Kidney epithelial cell (primary cell): Measurements from ENCODE around the gene BMP8B. TPM values are rescaled to one million over a fixed set of nuclear protein-coding genes. Genes with fewer than 3 reads are reported as not detected.

ENCODE experiments used
- DNase-seq: peaks from one replicate; pipeline ENCODE4 v3.0.0-alpha.2; 2010; ENCODE audit warnings: low read depth
- H3K27me3 ChIP-seq: 2 replicates; pipeline ENCODE4 v1.6.0; 2011; ENCODE audit warnings: low read length; ENCODE audit not compliant: control insufficient read depth, insufficient read depth
- H3K36me3 ChIP-seq: 2 replicates; pipeline ENCODE4 v1.5.1; 2011; ENCODE audit warnings: low read length; ENCODE audit not compliant: control insufficient read depth, insufficient read depth
- H3K4me3 ChIP-seq: 2 replicates; pipeline ENCODE4 v1.5.1; 2011; ENCODE audit warnings: low read depth, mild to moderate bottlenecking, control low read depth, low read length
- CTCF ChIP-seq: IDR thresholded peaks from 2 replicates; pipeline ENCODE4 v1.5.1; 2011; ENCODE audit warnings: mild to moderate bottlenecking, moderate library complexity, low read length, control low read depth, inconsistent platforms; ENCODE audit not compliant: insufficient read depth, poor library complexity, severe bottlenecking
- total RNA-seq: library from RNA; depleted of rRNA; stranded (reverse); fragments of >200 nt; gene quantifications from 2 replicates; pipeline ENCODE4 v1.2.3, GENCODE V29; 2015

The BMP8B gene
- total RNA-seq, 1 donor from 2014 or later: 4.3 TPM

GRCh38 chr1:39737546-39738169 lies 51.0 kb downstream of the BMP8B start:
- DNase-seq: no peak
- H3K4me3 ChIP-seq: no peak overlapping the region
- no peaks in the 10 kb centered on the region for H3K36me3 ChIP-seq
- H3K27me3 ChIP-seq: peaks cover 3% of the 10 kb centered on the region
- TF ChIP-seq CTCF: no peak

GRCh38 chr1:39735731-39736130 lies 52.9 kb downstream of the BMP8B start:
- TF ChIP-seq CTCF: no peak
- no peaks in the 10 kb centered on the region for H3K36me3 ChIP-seq
- no peak for DNase-seq
- H3K27me3 ChIP-seq: peaks cover 3% of the 10 kb centered on the region
- no peak overlapping the region for H3K4me3 ChIP-seq

GRCh38 chr1:39733161-39733560 lies 55.5 kb downstream of the BMP8B start:
- no peaks in the 10 kb centered on the region for H3K36me3 ChIP-seq
- TF ChIP-seq CTCF: no peak
- H3K4me3 ChIP-seq: no peak overlapping the region
- DNase-seq: no peak
- H3K27me3 ChIP-seq: peaks cover 12% of the 10 kb centered on the region

GRCh38 chr1:39732730-39733129 lies 55.9 kb downstream of the BMP8B start:
- no peaks in the 10 kb centered on the region for H3K36me3 ChIP-seq
- peaks cover 16% of the 10 kb centered on the region for H3K27me3 ChIP-seq
- no peak for TF ChIP-seq CTCF
- H3K4me3 ChIP-seq: no peak overlapping the region
- DNase-seq: no peak

- H3K4me3 ChIP-seq: no peak overlapping the region
- no peak for TF ChIP-seq CTCF
- H3K27me3 ChIP-seq: peaks cover 22% of the 10 kb centered on the region
- no peak for DNase-seq
- H3K36me3 ChIP-seq: no peaks in the 10 kb centered on the region
These were observed 58.8 kb downstream of the BMP8B start for GRCh38 chr1:39729842-39730241.

GRCh38 chr1:39729030-39729429 lies 59.6 kb downstream of the BMP8B start:
- peaks cover 24% of the 10 kb centered on the region for H3K27me3 ChIP-seq
- no peak for TF ChIP-seq CTCF
- no peaks in the 10 kb centered on the region for H3K36me3 ChIP-seq
- no peak overlapping the region for H3K4me3 ChIP-seq
- DNase-seq: no peak
